GM18526 (cell line): ENCODE measurements around the gene PDE9A.

Experiments
- POLR2A ChIP-seq: IDR thresholded peaks from 3 replicates; pipeline ENCODE4 v1.6.1; 2011; ENCODE audit not compliant: insufficient read length; ENCODE audit errors: extremely low read depth

The PDE9A gene

DNA sequence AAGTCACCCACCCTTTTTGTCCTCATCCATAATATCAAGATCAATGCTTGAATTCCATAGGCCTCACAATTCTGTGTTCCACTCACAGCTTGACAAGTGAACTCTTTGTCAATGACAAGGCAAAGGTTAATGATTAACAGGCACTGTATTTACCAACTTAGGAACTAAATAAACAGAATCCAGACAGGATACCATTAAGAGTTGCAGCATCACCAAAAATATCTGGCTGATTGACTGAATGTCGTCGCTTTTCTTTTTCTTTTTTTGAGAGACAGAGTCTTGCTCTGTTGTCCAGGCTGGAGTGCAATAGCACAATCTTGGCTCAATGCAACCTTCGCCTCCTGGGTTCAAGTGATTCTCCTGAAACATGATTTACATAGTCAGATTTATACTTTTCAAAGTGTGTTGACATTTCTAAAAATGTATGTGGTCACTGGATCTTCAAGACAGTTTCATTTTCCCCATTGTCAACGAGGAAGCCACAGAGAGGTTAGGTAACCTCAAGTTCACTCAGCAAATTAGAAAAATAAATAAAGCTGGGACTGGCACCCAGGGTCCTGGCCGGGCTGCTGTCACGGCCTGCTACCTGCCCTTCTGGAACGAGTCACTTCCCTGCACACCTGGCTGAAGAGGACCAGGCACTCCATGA is 81.0 kb downstream of the PDE9A start:
- TF ChIP-seq POLR2A: no peak

DNA sequence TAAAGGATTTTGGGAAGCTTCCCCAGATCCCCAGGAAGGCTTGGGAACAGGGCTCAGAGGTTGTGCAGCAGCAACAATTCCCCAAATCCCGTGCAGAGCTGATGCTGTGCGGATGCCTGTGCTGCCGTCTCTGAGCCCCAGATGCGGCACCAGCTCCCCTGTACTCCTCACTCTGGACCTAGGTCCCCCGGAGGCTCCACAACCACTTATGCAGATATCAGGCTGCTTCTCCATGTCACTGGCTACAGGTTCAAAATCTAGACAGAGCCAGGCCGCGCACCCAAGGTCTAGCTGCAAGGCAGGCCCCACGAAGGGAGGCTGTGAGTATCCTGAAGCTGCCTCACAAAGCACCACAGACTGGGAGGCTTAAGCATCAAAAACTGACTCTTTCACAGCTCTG is 81.6 kb downstream of the PDE9A start:
- TF ChIP-seq POLR2A: no peak

DNA sequence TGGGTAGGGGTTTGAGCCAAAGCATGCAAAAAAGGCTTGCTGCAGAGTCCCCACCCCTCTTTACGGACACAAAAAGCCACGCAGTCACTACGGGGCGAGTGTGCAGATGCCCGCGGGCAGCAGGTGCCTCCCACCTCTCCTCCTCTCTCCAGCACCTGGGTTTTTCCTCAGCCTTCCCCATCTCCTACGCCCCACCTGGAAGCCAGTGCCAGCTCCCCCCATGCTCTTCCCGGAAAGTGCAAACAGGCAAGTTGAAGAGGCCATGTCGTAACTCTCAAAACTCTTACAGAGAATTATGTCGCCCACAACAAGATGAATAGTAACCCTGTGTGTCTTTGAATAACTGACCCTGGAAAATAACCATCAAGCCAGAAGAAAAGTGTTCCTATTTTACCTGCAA is 82.5 kb downstream of the PDE9A start:
- no peak for TF ChIP-seq POLR2A

DNA sequence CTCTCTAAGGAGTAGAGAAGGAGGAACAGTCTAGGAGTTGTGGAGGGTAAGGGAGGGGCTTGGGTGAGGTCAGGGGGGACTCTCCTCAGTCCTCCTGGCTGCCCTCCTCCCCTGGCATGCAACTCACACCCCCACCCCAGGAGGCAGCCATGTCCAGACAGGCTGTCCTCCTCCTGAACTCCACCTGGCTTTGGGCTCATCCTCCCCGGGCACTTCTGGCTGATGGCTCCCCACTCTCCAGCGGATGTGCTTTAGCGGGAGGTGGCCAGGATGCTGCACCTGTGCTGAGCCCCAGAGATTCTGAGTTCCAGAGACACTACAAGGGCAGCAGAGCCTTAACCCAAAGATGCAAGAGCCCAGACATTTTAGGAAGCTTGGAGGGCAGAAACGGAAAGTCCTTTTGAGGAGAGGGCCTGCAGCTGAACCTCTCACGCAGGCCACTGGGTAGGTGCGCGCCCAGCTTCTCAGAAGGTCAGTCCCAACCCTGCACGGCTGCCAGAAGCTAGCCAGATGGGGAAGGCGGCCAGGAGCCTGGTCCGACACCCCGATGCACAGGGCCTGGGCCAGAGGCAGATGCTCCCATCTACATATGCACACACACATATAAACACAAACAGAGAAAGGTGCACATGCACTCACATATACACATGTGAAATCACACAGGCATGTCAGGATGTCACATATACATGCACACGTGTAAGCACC is 83.4 kb downstream of the PDE9A start:
- TF ChIP-seq POLR2A: no peak

DNA sequence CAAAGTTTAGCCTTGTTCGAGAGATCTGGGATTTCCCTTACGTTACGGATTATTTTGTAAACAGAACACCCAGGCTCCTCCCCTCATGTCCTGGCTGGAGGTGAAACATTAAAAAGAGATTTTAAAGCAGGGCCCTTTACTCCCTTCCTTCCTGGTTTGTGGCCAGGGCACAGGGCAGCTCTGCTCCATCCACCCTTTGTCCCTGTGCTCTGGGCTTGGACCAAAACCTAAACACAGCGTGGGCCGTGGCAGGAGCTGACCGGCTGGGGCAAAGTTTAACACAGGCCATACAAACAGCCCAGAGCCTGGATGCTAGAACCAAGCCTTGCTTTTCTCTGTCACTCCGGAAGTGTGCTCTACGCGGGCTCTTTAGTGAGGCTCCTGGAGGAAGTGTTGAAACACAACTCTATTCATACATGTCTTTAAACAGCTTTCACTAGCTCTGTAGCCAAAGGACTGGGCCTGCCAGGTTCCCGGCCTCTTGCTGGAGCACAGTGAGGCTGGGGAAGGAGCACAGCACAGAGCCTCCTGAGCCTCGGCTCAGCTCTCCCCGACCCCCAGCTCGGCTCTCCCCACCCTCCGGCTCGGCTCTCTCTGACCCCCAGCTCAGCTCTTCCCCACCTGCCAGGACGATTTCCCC is 84.7 kb downstream of the PDE9A start:
- no peak for TF ChIP-seq POLR2A

DNA sequence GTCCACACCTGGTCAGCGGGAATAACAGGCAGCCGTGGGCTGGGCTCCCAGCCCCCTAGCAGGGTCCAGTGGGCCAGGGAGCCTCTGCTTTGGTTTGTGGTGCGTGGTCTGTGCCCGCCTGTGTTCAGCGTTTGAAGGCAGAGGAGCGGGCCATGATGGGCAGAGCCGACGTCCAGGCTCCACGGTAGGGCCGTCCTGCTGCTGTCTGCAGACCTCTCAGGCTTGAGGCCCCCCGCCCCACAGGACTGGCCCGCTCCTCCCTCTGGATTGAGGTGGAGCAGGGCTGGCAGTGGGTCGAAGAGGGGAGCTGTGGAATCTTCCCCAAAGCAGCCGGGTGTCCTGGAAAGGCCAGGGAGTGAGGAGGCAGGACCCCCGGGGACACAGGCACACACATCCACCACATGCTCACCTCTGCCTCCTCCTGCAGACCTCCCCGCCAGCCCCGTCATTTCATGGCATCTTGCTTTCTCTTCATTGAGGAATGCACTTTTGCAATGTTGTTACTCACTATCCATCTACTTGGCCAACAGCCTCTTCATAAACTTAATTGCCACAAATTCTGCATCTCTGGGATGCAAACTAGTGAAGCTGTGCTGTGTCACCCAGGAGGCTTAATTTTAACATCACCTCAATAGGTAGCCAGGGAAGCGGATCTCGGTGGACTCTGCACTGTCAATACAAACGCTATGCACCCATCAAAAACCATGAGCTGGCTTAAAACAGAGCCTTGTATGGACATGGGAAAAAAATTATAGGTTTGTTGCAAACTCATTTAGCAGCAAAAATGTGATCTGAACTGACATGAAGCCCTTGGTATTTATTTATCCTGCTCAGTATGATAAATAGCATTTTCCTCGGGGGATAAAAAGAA is 85.9 kb downstream of the PDE9A start:
- TF ChIP-seq POLR2A: no peak

DNA sequence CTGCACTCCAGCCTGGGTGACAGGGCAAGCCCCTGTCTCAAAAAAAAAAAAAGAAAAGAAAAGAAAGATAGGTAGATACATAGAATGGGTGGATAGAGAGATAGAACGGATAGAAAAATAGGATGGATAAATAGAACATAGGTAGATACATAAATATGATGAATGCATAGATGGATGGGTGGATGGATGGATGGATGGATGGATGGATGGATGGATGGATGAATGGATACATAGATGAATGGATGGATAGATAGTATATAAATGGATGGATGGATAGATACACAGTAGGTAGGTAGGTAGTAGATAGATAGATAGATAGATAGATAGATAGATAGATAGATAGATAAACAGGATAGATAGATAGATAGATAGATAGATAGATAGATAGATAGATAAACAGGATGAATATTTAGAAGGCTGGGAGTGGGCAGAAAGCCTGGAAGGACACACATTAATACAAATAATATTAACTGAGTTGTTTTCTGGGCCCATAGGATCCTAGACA is 87.0 kb downstream of the PDE9A start:
- TF ChIP-seq POLR2A: no peak

DNA sequence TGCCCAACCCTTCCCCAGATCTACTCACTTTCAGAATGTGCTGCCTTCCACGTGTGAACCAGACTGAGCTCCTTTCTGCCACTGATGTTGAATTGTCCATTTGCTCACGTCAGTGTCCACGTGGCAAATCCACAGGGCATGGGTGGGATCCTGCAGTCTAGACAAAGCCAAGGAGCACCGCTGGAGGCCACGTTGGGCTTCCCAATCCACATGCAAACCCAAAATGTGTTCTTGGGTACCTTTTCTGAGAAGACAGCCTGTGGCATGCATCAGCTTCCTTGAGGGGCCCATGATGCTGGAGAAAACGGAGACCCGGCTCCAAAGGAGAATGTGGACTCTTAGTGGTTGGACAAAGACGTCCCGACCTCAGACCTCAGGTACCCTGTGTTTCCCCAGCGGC is 87.6 kb downstream of the PDE9A start:
- no peak for TF ChIP-seq POLR2A

DNA sequence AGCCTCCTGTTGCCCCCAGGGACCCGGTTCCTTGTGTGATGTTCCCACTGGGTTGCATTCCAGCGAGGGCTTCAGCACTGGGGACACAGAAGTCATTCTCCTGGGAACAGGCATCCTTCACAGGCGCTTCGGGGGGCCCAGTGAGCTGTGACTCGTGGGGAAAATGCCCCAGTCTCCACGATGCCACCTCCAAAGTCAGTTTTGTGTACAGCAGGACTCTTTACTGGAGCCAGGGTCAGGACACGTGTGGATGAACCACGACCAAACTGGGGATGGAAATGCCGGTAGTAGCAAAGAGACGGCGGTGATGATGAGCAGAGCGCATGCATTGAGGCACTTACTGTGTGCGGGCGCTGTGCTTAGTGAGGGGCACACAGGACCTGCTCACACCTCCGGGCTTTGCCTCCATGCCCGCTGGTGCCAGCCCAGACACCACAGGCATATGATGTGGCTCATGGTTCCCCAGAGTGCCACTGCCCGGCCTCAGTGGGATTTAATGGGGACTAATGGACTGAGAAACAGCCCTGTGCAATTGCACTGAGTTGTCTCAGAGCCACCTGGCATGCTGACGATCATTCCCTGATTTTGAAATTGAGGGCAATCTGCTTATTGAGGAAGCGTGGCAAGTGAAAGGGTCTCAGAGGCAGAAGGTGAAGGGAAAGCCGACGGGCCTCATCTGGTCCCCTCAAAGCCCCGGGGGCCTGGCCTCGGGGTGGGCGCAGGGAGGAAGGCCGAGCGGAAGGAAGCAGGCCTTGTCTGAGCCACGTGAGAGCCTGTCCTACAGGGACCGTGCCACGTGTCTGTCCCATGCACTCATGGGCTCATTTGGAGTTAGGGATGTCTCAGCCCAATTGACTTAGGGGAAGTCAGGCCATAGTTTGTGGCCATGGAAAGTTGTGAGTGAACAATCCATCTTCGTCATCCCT is 91.4 kb downstream of the PDE9A start:
- no peak for TF ChIP-seq POLR2A

DNA sequence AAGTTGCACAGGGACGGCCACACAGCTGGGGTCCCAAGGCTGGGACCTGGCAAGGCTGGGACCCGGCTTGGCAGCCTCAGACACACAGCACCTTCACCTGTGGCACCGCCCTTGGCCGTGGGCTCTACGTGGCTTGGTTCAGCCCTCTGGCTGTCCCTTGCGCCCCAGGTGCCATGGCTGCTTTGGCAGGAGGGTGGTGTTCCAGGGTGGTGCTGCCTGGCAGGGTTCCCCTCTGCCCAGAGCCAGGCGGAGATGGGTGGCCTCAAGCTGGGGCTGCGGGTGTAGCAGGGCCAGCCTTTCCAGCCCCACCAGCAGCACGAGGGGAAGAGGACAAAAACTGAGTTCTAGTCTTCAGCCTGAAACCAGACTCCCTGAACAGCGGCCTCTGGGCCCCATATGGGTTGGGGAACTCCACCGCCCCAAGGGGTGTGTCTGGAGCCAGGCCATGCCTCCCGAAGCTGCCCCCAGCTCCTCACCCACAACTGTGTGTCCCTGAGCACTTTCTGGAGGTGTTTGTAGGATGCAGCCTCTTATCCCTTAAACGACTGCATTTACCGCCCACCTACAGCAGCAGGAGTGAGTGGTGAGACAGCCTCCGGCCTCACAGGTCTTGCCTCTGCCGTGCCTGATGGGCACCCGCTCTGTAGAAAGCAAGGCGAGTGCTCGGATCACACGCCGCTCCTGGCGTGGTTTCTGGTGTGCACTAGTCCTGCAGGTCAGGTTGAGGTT is 92.3 kb downstream of the PDE9A start:
- no peak for TF ChIP-seq POLR2A

DNA sequence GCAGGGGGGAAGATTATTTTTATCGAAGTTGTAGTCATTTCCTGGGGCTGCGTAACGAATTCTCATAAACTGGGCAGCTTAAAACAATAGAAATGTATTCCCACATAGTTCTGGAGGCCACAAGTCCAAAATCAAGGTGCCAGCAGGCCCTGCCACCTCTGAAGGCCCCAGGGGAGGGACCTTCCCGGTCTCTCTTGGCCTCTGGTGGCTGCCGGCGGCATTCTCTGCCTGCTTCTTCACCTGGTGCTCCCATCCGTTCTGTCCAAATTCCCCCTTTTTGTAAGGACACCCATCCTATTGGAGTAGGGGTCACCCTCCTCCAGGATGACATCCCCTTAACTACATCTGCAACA is 92.8 kb downstream of the PDE9A start:
- TF ChIP-seq POLR2A: no peak

DNA sequence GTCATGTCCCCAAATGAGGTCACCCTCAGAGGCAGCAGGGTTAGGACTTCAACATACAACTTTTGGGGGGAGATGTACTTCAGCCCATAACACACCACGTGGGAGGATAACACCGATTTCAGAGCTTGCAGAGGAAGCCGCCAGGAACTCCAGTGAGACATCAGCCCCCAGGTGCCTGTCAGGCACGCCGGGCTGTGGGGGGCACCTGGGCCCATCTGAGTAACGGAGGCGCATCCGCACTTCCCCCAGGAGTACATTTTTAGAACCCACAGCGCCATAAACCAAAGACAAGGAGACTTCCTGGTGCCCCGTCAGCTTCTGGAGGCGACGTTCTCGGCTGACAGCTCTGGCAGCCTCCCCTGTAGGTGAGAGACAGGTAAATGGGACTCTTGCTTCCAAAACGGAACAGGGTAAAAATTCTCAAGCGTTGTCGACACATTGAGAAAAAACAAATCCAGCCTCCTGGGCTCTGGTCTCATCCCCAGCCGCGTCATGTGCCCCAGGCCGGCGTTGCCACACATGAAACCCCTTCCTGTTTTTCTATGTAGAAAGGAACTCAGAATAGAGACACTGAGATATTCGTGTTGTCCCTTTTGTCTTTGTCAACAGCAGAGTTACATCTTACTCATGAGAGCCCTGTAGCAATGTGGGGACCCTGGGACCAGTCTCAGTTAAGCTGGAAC is 93.3 kb downstream of the PDE9A start:
- TF ChIP-seq POLR2A: no peak

DNA sequence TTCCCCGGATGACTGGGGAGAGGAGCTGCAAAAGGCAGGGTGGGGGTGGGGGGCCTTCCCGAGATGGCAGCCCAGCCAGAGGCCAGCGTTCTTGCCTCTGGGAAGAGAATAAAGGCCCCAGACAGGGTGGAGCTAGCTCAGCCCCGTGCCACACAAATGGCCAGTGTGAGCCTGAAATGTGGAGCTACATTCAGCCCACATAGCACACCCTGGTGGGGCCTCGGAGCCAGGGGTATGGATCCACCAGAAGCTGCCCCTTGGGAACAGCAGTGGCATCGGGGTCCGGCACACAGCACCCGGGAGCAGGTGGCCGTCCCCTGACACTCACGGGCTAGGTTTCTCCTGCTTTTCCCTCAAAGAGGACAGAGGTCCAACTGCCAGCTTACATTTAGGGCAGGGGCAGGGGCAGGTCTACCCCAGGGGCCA is 93.9 kb downstream of the PDE9A start:
- no peak for TF ChIP-seq POLR2A

DNA sequence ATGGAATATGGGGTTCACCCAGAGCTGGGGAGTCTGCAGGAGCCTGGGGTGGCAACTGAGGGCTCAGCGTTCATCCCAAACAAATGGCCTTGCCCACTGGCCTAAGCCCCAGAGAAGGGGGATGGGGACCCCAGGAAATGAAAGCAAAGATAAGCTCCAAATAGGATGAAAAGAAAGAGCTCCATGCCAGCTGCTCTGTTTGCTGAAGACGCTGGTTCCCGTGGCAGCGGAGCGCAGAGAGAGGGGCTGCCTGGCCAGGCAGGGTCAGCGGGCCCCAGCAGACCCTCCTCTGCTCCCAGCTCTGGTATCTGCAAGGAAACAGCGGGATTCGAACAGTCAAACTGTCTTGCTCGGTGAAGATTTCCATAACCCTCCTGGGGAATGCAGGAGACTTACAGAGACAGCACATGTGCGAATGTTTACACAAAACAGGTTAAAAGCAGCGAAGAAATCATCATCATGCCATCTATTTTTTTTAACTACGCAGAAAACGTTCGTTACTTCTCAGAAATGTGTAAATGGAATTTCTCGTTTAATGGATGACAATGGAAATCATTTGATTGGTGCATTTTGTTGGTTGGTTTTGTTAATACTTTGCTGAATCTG is 94.4 kb downstream of the PDE9A start:
- no peak for TF ChIP-seq POLR2A
